CD4-positive, alpha-beta T cell (primary cell): ENCODE results near the gene RHNO1. TPM values are rescaled to one million over a fixed set of nuclear protein-coding genes. Genes with fewer than 3 reads are reported as not detected.

ENCODE experiments used
- ATAC-seq: fragments of 200-7000 bp; cut with Tn5 transposase; one replicate; pipeline ENCODE4 v1.10.0; 2022; ENCODE audit warnings: mild to moderate bottlenecking; ENCODE audit not compliant: poor library complexity
- CTCF ChIA-PET: fragments of 350-600 bp; sonication (Branson Sonifier 250); formaldehyde crosslinking; loops from one replicate; lab custom pipeline; 2021; ENCODE audit warnings: antibody characterized with exemption, inconsistent platforms; lab: Charles Lee
- POLR2A ChIA-PET: fragments of 350-600 bp; sonication (Branson Sonifier 250); formaldehyde crosslinking; loops from one replicate; lab custom pipeline; 2021; ENCODE audit warnings: antibody characterized with exemption, inconsistent platforms; lab: Charles Lee
- DNase-seq, 14 experiments: peaks; one replicate each; pipeline ENCODE4 v3.0.0-alpha.2; 2013 to 2020; ENCODE audit warnings: mixed read lengths in 2 of 14
- H3K27ac ChIP-seq, 2 donors: one replicate each; pipeline versions ENCODE4 v1.5.1 to v1.7.0; 2013; ENCODE audit warnings: low read length in 2 of 2, low read depth in 1 of 2, mild to moderate bottlenecking in 1 of 2
- H3K27me3 ChIP-seq, 2 experiments: 1 replicate in 1 of 2; 2 replicates in 1 of 2; pipeline versions ENCODE4 v1.6.1 to v1.7.0; 2013; ENCODE audit warnings: low read length in 2 of 2, control low read depth in 1 of 2, mild to moderate bottlenecking in 1 of 2, moderate library complexity in 1 of 2; ENCODE audit not compliant: insufficient read depth in 2 of 2, control insufficient read depth in 1 of 2
- H3K36me3 ChIP-seq: one replicate; pipeline ENCODE4 v1.6.1; 2013; ENCODE audit warnings: low read length, control low read depth; ENCODE audit not compliant: insufficient read depth
- H3K4me1 ChIP-seq: one replicate; pipeline ENCODE4 v1.6.1; 2013; ENCODE audit warnings: low read length, control low read depth; ENCODE audit not compliant: insufficient read depth
- H3K4me3 ChIP-seq: one replicate; pipeline ENCODE4 v1.5.1; 2013; ENCODE audit warnings: mild to moderate bottlenecking, low read length, moderate library complexity
- H3K9me3 ChIP-seq, 2 experiments: 1 replicate in 1 of 2; 2 replicates in 1 of 2; pipeline versions ENCODE4 v1.6.1 to v1.7.0; 2013; ENCODE audit warnings: low read length in 2 of 2, mild to moderate bottlenecking in 2 of 2, control low read depth in 1 of 2, moderate library complexity in 1 of 2; ENCODE audit not compliant: control insufficient read depth in 1 of 2, insufficient read depth in 1 of 2
- H3K27ac Mint-ChIP-seq: one replicate; pipeline ENCODE4 v1.8.0; 2020; ENCODE audit warnings: mixed read lengths
- H3K27me3 Mint-ChIP-seq: one replicate; pipeline ENCODE4 v1.8.0; 2021; ENCODE audit warnings: mixed read lengths
- H3K36me3 Mint-ChIP-seq: one replicate; pipeline ENCODE4 v1.8.0; 2021; ENCODE audit warnings: low read depth, mixed read lengths
- H3K4me1 Mint-ChIP-seq: one replicate; pipeline ENCODE4 v1.8.0; 2021; ENCODE audit warnings: low read depth, mixed read lengths
- H3K4me3 Mint-ChIP-seq: one replicate; pipeline ENCODE4 v1.8.0; 2020; ENCODE audit warnings: mild to moderate bottlenecking, mixed read lengths
- H3K9me3 Mint-ChIP-seq: one replicate; pipeline ENCODE4 v1.8.0; 2020; ENCODE audit warnings: mixed read lengths
- intact Hi-C, 2 experiments: fragments of 100-400 bp; cut with DNase I in 1 of 2; cut with micrococcal nuclease in 1 of 2; formaldehyde crosslinking; loops; one replicate each; pipeline versions ENCODE4 v1.15.1 to v1.9.0; 2023 to 2025; cut with DNase I, micrococcal nuclease
- total RNA-seq, 174 experiments: library from RNA in 2 of 174; stranded (reverse) in 2 of 174; gene quantifications; one replicate each; pipeline ENCODE4 v1.2.3 and lab custom pipeline; 2021 to 2026
- TF ChIP-seq, protein P1 (sequence below): fragments of 200-600 bp; IDR thresholded peaks from one replicate; pipeline ENCODE4 v1.8.0; 2022; ENCODE audit warnings: antibody characterized with exemption, mild to moderate bottlenecking

Gene RHNO1
- total RNA-seq, 2 experiments from 2014 or later, result 26.5 to 31.3 TPM

DNA sequence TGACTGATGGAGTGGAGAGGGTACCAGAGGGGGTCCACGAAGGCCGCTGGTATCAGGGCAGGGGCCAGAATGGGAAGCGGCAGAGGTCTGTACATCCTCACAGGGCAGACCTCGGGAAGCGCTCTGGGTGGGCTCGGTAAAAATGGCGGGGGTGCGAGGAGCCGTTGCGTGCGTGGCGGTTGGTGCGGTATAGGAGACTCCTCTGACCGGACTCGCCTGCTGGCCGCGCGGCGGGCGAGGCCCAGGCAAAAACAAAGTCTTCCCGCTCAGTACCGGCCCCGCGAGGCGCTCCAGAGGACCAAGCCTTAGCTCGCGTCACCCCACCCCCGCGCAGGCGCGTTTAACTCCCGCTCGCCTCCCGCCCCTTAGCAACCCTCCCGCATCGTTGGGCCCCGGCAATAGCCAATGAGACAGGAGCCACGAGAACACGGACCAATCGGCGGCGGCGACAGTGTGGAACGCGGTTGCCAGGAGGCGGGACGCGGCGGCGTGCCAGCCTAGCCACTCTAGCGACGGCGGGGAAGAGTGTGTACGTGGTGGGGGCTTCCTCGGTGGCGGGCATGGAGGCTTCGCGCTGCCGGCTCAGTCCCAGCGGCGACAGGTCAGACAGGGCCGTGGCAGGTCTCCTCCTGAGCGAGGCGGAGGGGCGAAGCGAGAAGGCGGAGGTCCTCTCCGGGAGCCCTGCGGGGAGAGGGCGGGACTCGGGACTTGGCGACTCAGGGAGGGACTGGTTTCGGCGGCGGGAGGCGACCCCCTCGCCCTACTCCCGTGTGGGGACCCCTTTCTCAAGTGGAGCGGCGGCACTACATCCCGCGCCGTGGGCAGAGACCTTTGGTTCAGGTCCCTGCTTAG is 13.6 kb downstream of the RHNO1 start, which contains the start of gene TULP3:
TSS of gene TULP3 (plus strand) at position 504 of the 852 bp plus-strand sequence. CDS start at position 561, 57 bp downstream.
- peak within 1 kb of the TSS; percentile 97 for H3K4me3 Mint-ChIP-seq
- H3K36me3 ChIP-seq, result peaks cover 4% of the 10 kb centered on the region
- peaks cover 19% of the 10 kb centered on the region for H3K4me1 ChIP-seq
- peak within 1 kb of the TSS; percentile 74 to 77 for H3K27ac ChIP-seq
- no peaks in the 10 kb centered on the region for H3K9me3 Mint-ChIP-seq
- CTCF ChIA-PET, result interaction anchor here (1.0 to 1.3 kb wide), 3 partner anchors 12 to 17 kb away, joined by 3 read pairs; no protein-coding TSS in a partner anchor
- DNase-seq (peak; percentile 97 to 99 (median 98)), ATAC-seq (peak; percentile 98)
- H3K9me3 ChIP-seq, result no peaks in the 10 kb centered on the region
- H3K36me3 Mint-ChIP-seq, result peaks cover 22% of the 10 kb centered on the region
- H3K4me3 ChIP-seq, result peak within 1 kb of the TSS; percentile 100
- H3K27me3 ChIP-seq, result no peaks in the 10 kb centered on the region
- POLR2A ChIA-PET, result interaction anchor here (1.5 to 7.6 kb wide), 3 partner anchors 12 to 199 kb away, joined by 7 to 77 read pairs (median 7); partner anchors contain the start of genes FKBP4, FOXM1 and RHNO1
- intact Hi-C loops, result loop anchor here in 1 of 2 experiments (1.0 to 10.0 kb wide), 4 partner anchors 13 to 984 kb away; partner anchors contain the start of genes FOXM1, ITFG2, PARP11 and RHNO1
- H3K27me3 Mint-ChIP-seq, result no peaks in the 10 kb centered on the region
- peaks cover 29% of the 10 kb centered on the region for H3K4me1 Mint-ChIP-seq
- TF ChIP-seq, protein P1, sequence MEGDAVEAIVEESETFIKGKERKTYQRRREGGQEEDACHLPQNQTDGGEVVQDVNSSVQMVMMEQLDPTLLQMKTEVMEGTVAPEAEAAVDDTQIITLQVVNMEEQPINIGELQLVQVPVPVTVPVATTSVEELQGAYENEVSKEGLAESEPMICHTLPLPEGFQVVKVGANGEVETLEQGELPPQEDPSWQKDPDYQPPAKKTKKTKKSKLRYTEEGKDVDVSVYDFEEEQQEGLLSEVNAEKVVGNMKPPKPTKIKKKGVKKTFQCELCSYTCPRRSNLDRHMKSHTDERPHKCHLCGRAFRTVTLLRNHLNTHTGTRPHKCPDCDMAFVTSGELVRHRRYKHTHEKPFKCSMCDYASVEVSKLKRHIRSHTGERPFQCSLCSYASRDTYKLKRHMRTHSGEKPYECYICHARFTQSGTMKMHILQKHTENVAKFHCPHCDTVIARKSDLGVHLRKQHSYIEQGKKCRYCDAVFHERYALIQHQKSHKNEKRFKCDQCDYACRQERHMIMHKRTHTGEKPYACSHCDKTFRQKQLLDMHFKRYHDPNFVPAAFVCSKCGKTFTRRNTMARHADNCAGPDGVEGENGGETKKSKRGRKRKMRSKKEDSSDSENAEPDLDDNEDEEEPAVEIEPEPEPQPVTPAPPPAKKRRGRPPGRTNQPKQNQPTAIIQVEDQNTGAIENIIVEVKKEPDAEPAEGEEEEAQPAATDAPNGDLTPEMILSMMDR, result no peak
- peak within 1 kb of the TSS; percentile 83 for H3K27ac Mint-ChIP-seq

DNA sequence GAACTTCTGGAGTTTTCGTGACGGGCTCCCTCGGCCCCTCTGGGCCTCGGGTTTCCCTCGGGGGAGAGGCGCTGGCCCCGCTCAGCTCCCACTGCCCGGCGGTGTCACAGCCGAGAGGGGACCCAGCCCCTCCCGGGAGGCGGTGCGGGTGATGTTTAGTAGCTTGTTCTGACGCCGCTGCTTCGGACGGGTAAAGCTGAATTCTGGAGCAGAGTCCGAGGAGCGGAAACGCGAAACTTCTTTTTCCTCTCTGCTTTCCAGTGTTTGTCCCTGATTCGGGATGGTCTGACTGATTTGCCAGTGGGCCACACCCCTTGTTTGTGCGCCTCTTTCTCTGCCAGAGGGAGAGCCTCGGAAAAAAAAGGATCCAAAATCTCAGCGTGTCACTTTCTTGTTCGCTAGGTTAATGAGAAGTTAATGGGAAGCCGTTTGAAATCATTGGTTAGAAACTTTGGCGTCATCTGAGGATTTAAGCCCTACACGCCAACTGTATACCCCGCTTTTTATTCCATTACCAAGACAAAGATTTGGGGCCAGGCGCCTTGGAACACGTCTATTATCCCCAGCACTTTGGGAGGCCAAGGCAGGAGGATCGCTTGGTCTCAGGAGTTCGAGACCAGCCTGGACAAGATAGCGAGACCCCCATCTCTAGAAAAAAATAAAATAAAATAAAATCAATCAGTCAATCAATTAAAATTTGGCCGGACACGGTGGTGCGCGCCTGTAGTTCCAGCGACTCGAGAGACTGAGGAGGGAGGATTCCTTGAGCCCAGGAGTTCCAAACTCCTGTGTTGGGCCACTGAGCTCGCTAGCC is 14.4 kb downstream of the RHNO1 start:
- H3K4me1 Mint-ChIP-seq, result peaks cover 29% of the 10 kb centered on the region
- Histone ChIP-seq H3K4me3 (peak overlapping the region; percentile 100), H3K36me3 (no peaks in the 10 kb centered on the region), H3K4me1 (peaks cover 19% of the 10 kb centered on the region), H3K27ac (peak overlapping the region; percentile 74 to 77), H3K27me3 (no peaks in the 10 kb centered on the region), H3K9me3 (no peaks in the 10 kb centered on the region)
- POLR2A ChIA-PET, result interaction anchor here (1.5 to 7.6 kb wide), 3 partner anchors 13 to 200 kb away, joined by 7 to 77 read pairs (median 7); partner anchors contain the start of genes FKBP4, FOXM1 and RHNO1
- peak in 8 of 14 experiments; percentile 12 to 59 (median 35) for DNase-seq
- H3K27ac Mint-ChIP-seq, result peak overlapping the region; percentile 50
- CTCF ChIA-PET, result interaction anchor here (1.1 kb wide), 1 partner anchor 18 kb away, joined by 3 read pairs; no protein-coding TSS in a partner anchor
- no peaks in the 10 kb centered on the region for H3K9me3 Mint-ChIP-seq
- H3K4me3 Mint-ChIP-seq, result peak overlapping the region; percentile 97
- intact Hi-C loops, result loop anchor here in 1 of 2 experiments (5.0 to 10.0 kb wide), 2 partner anchors 199 to 983 kb away; partner anchors contain the start of gene PARP11
- peaks cover 17% of the 10 kb centered on the region for H3K36me3 Mint-ChIP-seq
- H3K27me3 Mint-ChIP-seq, result no peaks in the 10 kb centered on the region
- peak; percentile 6 for ATAC-seq
- TF ChIP-seq, protein P1, result no peak

DNA sequence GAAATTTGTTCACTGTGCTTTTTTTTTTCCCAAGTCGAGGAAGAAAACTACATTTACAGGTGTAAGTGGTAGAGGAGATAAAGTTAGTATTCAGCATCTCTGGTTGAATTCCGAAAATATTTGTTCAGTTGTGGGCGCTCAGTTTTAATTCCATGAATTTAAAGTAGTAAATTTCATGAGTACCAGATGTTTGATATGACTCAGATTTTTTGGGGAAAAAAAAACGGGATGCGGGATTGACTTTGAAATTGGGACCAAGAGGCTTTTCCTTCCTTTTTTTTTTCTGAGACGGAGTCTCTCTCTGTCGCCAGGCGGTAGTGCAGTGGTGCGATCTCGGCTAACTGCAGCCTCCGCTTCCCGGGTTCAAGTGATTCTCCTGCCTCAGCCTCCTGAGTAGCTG is 15.2 kb downstream of the RHNO1 start:
- intact Hi-C loops, result loop anchor here in 1 of 2 experiments (5.0 to 10.0 kb wide), 2 partner anchors 200 to 983 kb away; partner anchors contain the start of gene PARP11
- no peaks in the 10 kb centered on the region for H3K9me3 Mint-ChIP-seq
- TF ChIP-seq, protein P1, result no peak
- Histone ChIP-seq H3K9me3 (no peaks in the 10 kb centered on the region), H3K4me3 (no peak overlapping the region), H3K27ac (no peak overlapping the region), H3K27me3 (no peaks in the 10 kb centered on the region), H3K36me3 (no peaks in the 10 kb centered on the region), H3K4me1 (peaks cover 19% of the 10 kb centered on the region)
- POLR2A ChIA-PET, result interaction anchor here (0.6 to 7.6 kb wide), 2 partner anchors 14 to 80 kb away, joined by 3 to 77 read pairs; partner anchors contain the start of genes FOXM1, ITFG2 and RHNO1
- H3K27me3 Mint-ChIP-seq, result no peaks in the 10 kb centered on the region
- CTCF ChIA-PET, result no interaction called here
- peaks cover 29% of the 10 kb centered on the region for H3K4me1 Mint-ChIP-seq
- H3K4me3 Mint-ChIP-seq, result peak overlapping the region; percentile 97
- H3K36me3 Mint-ChIP-seq, result peaks cover 17% of the 10 kb centered on the region
- ATAC-seq (no peak), DNase-seq (no peak)
- no peak overlapping the region for H3K27ac Mint-ChIP-seq
